IMR-90 (cell line): ENCODE results near the gene SEC22A. TPM values are rescaled to one million over a fixed set of nuclear protein-coding genes. Genes with fewer than 3 reads are reported as not detected.
"Not testable (repeated sequence)": the region's sequence is repeated elsewhere in the genome, so short reads cannot be mapped to it uniquely, and the experiment has no call there.

Experiments used
- ATAC-seq: fragments of 200-7000 bp; cut with Tn5 transposase; 2 replicates; pipeline ENCODE4 v1.9.1; 2020; ENCODE audit warnings: low read depth, mild to moderate bottlenecking, moderate library complexity
- BruUV-seq: library from RNA; stranded (reverse); fragments of 400-500 nt; replicated peaks from 2 replicates; lab custom pipeline; 2021; lab: Mats Ljungman, UMichigan
- CTCF ChIA-PET: fragments of 300-600 bp; formaldehyde crosslinking; extraction: SDS; loops from one replicate; lab custom pipeline; 2021; ENCODE audit warnings: antibody characterized with exemption; lab: Yijun Ruan, JAX
- POLR2A ChIA-PET: fragments of 300-600 bp; sonication (Branson Sonifier 250); formaldehyde crosslinking; loops from one replicate; lab custom pipeline; 2022; ENCODE audit warnings: antibody characterized with exemption; ENCODE audit not compliant: unreplicated experiment; lab: Charles Lee
- DNase-seq: peaks from one replicate; pipeline ENCODE4 v3.0.0; 2013
- H2AFZ ChIP-seq: replicated peaks from 2 replicates; pipeline ENCODE3; 2013; ENCODE audit warnings: low read length, mild to moderate bottlenecking; ENCODE audit not compliant: poor library complexity
- H2AK5ac ChIP-seq: 2 replicates; pipeline ENCODE4 v1.6.1; 2013; ENCODE audit warnings: low read depth, low read length, inconsistent platforms
- H2AK9ac ChIP-seq: replicated peaks from 2 replicates; pipeline ENCODE3; 2013; ENCODE audit warnings: mild to moderate bottlenecking, low read depth, low read length, moderate library complexity; ENCODE audit not compliant: poor library complexity
- H2BK120ac ChIP-seq: 2 replicates; pipeline ENCODE4 v1.6.1; 2013; ENCODE audit warnings: low read depth, low read length, inconsistent platforms
- H2BK15ac ChIP-seq: 3 replicates; pipeline ENCODE4 v1.6.1; 2013; ENCODE audit warnings: low read depth, low read length, inconsistent platforms
- H2BK20ac ChIP-seq: 2 replicates; pipeline ENCODE4 v1.6.1; 2013; ENCODE audit warnings: low read depth, mild to moderate bottlenecking, inconsistent platforms, low read length, moderate library complexity
- H2BK5ac ChIP-seq: 2 replicates; pipeline ENCODE4 v1.6.1; 2013; ENCODE audit warnings: mild to moderate bottlenecking, low read depth, low read length, inconsistent platforms; ENCODE audit not compliant: poor library complexity, severe bottlenecking
- H3K14ac ChIP-seq: replicated peaks from 2 replicates; pipeline ENCODE4 v1.6.1; 2013; ENCODE audit warnings: low read depth, low read length, inconsistent platforms
- H3K18ac ChIP-seq: 2 replicates; pipeline ENCODE4 v1.6.1; 2013; ENCODE audit warnings: low read depth, low read length, control low read depth
- H3K23ac ChIP-seq: 2 replicates; pipeline ENCODE4 v1.6.1; 2013; ENCODE audit warnings: low read depth, low read length, inconsistent platforms
- H3K27ac ChIP-seq: 2 replicates; pipeline ENCODE4 v1.5.1; 2013; ENCODE audit warnings: mild to moderate bottlenecking, control low read depth, low read length; ENCODE audit not compliant: insufficient read depth
- H3K27me3 ChIP-seq: 2 replicates; pipeline ENCODE4 v1.6.1; 2013; ENCODE audit warnings: low read length; ENCODE audit not compliant: control insufficient read depth, insufficient read depth
- H3K36me3 ChIP-seq: 2 replicates; pipeline ENCODE4 v1.6.1; 2013; ENCODE audit warnings: low read length, mixed read lengths; ENCODE audit not compliant: control insufficient read depth, insufficient read depth
- H3K4ac ChIP-seq: 2 replicates; pipeline ENCODE4 v1.6.1; 2013; ENCODE audit warnings: low read depth, low read length, inconsistent platforms
- H3K4me1 ChIP-seq: 2 replicates; pipeline ENCODE4 v1.6.1; 2013; ENCODE audit warnings: low read length, mixed read lengths; ENCODE audit not compliant: control insufficient read depth, insufficient read depth
- H3K4me2 ChIP-seq: 2 replicates; pipeline ENCODE4 v1.6.1; 2013; ENCODE audit warnings: low read depth, mild to moderate bottlenecking, control low read depth, low read length, moderate library complexity
- H3K4me3 ChIP-seq: 2 replicates; pipeline ENCODE4 v1.5.1; 2013; ENCODE audit warnings: low read depth, mild to moderate bottlenecking, control low read depth, low read length, moderate library complexity; ENCODE audit not compliant: insufficient read depth
- H3K56ac ChIP-seq: 2 replicates; pipeline ENCODE4 v1.6.1; 2013; ENCODE audit warnings: low read length, inconsistent platforms; ENCODE audit not compliant: insufficient read depth; ENCODE audit errors: extremely low read depth
- H3K79me1 ChIP-seq, 2 experiments: 2 replicates each; pipeline ENCODE4 v1.6.1; 2013; ENCODE audit warnings: low read length in 2 of 2, inconsistent platforms in 1 of 2, low read depth in 1 of 2
- H3K9ac ChIP-seq: 2 replicates; pipeline ENCODE4 v1.6.1; 2013; ENCODE audit warnings: low read depth, low read length, control low read depth
- H3K9me1 ChIP-seq: 2 replicates; pipeline ENCODE4 v1.6.1; 2013; ENCODE audit warnings: low read length, inconsistent platforms; ENCODE audit not compliant: insufficient read depth
- H3K9me3 ChIP-seq: 2 replicates; pipeline ENCODE4 v1.6.1; 2013; ENCODE audit warnings: low read length; ENCODE audit not compliant: control insufficient read depth, insufficient read depth
- H4K20me1 ChIP-seq: 2 replicates; pipeline ENCODE4 v1.6.1; 2013; ENCODE audit warnings: low read length, inconsistent platforms; ENCODE audit not compliant: insufficient read depth
- H4K5ac ChIP-seq: 2 replicates; pipeline ENCODE4 v1.6.1; 2013; ENCODE audit warnings: mild to moderate bottlenecking, low read depth, low read length, control low read depth
- H4K8ac ChIP-seq, 2 experiments: 2 replicates each; pipeline ENCODE4 v1.6.1; 2013; ENCODE audit warnings: low read depth in 2 of 2, low read length in 2 of 2, control low read depth in 1 of 2, inconsistent platforms in 1 of 2
- H4K91ac ChIP-seq: 2 replicates; pipeline ENCODE4 v1.6.1; 2013; ENCODE audit warnings: low read depth, low read length, inconsistent platforms; ENCODE audit not compliant: insufficient read depth
- WGBS, 2 experiments: methylation state at CpG; one replicate each; pipeline versions ENCODE4 v1.1.5 to v1.1.7; 2013; ENCODE audit warnings: missing lambda C conversion rate in 2 of 2; ENCODE audit not compliant: insufficient read length in 1 of 2; ENCODE audit errors: extremely low coverage in 2 of 2; 5-methylcytosine and 5-hydroxymethylcytosine counted together
- dilution Hi-C: fragments of 300-500 bp; cut with HindIII; formaldehyde crosslinking; loops from one replicate; pipeline ENCODE4 v1.14.3; 2018; ENCODE audit warnings: low sequenced_read_pairs; ENCODE audit not compliant: unreplicated experiment
- in situ Hi-C: fragments of 300-500 bp; cut with MboI; formaldehyde crosslinking; loops from 3 replicates; pipeline ENCODE4 v1.14.3; 2019; ENCODE audit warnings: low sequenced_read_pairs, inconsistent platforms, mixed read lengths
- intact Hi-C: fragments of 100-400 bp; cut with micrococcal nuclease; formaldehyde crosslinking; loops from 2 replicates; pipeline ENCODE4 v1.10.0; 2022
- polyA plus RNA-seq, 3 experiments: library from polyadenylated mRNA; depleted of rRNA; stranded (reverse); fragments of >200 nt; gene quantifications; 2 replicates each; pipeline ENCODE4 v1.2.3, GENCODE V29; 2012; ENCODE audit warnings: low replicate concordance in 1 of 3
- total RNA-seq: library from RNA; depleted of rRNA; stranded (reverse); fragments of >200 nt; gene quantifications from 2 replicates; pipeline ENCODE4 v1.2.3, GENCODE V29; 2012

The SEC22A gene
- total and polyA plus RNA-seq, 2 of the 4 experiments (the other 2 are of a cell fraction), result 17.5 to 36.0 TPM

GRCh38 chr3:123239186-123239585, 37.4 kb downstream of the SEC22A start:
- H3K14ac ChIP-seq, H3K4me1 ChIP-seq, H2AK5ac ChIP-seq, POLR2A ChIA-PET, H3K27ac ChIP-seq, H4K91ac ChIP-seq, intact Hi-C loops, H2BK120ac ChIP-seq, dilution Hi-C loops, H2BK15ac ChIP-seq, CTCF ChIA-PET, H3K9me1 ChIP-seq, H4K5ac ChIP-seq, H3K18ac ChIP-seq, H3K4me3 ChIP-seq, DNase-seq, H3K23ac ChIP-seq, H4K8ac ChIP-seq, H3K56ac ChIP-seq, H3K4me2 ChIP-seq, H3K9me3 ChIP-seq, H2BK20ac ChIP-seq, H3K79me1 ChIP-seq, H3K4ac ChIP-seq, H2AFZ ChIP-seq, ATAC-seq, H4K20me1 ChIP-seq, H2BK5ac ChIP-seq, H3K27me3 ChIP-seq, H2AK9ac ChIP-seq, H3K36me3 ChIP-seq, H3K9ac ChIP-seq, in situ Hi-C loops, BruUV-seq: not testable (repeated sequence)
- no CpG with 5 or more reads among the region's 2 CpGs for WGBS, 2 experiments
